Activated T-helper 1 cell treated with anti-CD3 and anti-CD28 coated beads, Interleukin-12 subunit alpha, Interleukin-12 subunit beta, Interleukin-2, Interleukin-4 antibody, amounts not matched to agents 30 ng/mL and 10 ng/mL and 1 ng/mL, durations not matched to agents 14 hours and 24 hours and 36 hours (primary cell): ENCODE data around the gene MMP1. TPM values are rescaled to one million over a fixed set of nuclear protein-coding genes. Genes with fewer than 3 reads are reported as not detected.

Experiments
- DNase-seq: peaks from one replicate; pipeline ENCODE4 v3.0.0; 2021; ENCODE audit warnings: low spot score
- H3K27ac Mint-ChIP-seq: one replicate; pipeline ENCODE4 v1.8.0; 2021; ENCODE audit warnings: mild to moderate bottlenecking, mixed read lengths
- H3K27me3 Mint-ChIP-seq: one replicate; pipeline ENCODE4 v1.8.0; 2022; ENCODE audit warnings: mild to moderate bottlenecking, moderate library complexity, mixed read lengths; ENCODE audit not compliant: insufficient read depth
- H3K36me3 Mint-ChIP-seq: one replicate; pipeline ENCODE4 v1.8.0; 2021; ENCODE audit warnings: low read depth, mixed read lengths
- H3K4me1 Mint-ChIP-seq: one replicate; pipeline ENCODE4 v1.8.0; 2021; ENCODE audit warnings: low read depth, mixed read lengths
- H3K4me3 Mint-ChIP-seq: one replicate; pipeline ENCODE4 v1.8.0; 2021; ENCODE audit warnings: mild to moderate bottlenecking, moderate library complexity, mixed read lengths
- H3K9me3 Mint-ChIP-seq: one replicate; pipeline ENCODE4 v1.8.0; 2021; ENCODE audit warnings: mixed read lengths
- intact Hi-C: fragments of 100-400 bp; cut with micrococcal nuclease; formaldehyde crosslinking; loops from one replicate; pipeline ENCODE4 v1.15.1; 2024
- total RNA-seq: library from RNA; stranded (reverse); gene quantifications from 2 replicates; pipeline ENCODE4 v1.2.3, GENCODE V29; 2022

The MMP1 gene
- not detected in 2 replicates for total RNA-seq

DNA sequence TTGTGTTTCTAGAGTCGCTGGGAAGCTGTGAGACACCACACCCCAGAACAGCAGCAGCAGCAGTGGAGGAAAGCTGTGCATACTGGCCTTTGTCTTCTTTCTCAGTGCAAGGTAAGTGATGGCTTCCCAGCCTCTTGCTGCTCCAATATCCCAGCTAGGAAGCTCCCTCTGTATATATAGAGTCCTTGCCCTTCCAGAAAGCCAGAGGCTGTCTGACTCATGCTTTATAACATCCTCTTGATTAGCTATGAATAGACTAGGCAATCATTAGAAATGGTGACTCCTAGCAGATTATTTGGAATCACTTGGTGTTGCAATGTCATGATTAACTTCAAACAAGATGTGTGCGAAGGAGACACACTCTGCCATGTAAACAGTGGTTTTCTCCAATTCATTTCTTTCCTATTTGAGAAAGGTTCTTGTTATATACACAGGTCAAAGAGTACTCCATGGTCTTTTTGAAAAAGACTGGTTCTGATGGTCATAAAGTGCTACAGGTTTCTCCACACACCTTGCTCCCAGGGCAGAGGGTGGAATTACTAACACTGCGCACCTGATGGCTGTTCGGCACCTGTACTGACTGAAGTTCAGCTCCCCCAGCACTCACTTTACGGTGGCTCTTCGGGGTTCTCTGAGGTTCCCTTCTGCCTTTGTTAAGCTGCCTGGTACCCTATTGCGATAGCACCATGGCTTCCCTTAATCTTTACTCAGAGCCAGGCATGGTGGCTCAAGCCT, at the start of gene MMP1:
Gene MMP1 (minus strand): TSS at position 149 of the 735 bp plus-strand sequence. CDS start 68 bp downstream, at position 81.
- H3K4me1 Mint-ChIP-seq: no peaks in the 10 kb centered on the region
- H3K4me3 Mint-ChIP-seq: no peak within 1 kb of the TSS
- no peaks in the 10 kb centered on the region for H3K36me3 Mint-ChIP-seq
- no peak within 1 kb of the TSS for H3K27ac Mint-ChIP-seq
- H3K9me3 Mint-ChIP-seq: no peaks in the 10 kb centered on the region
- intact Hi-C loops: no loop called here
- DNase-seq: no peak
- peaks cover 5% of the 10 kb centered on the region for H3K27me3 Mint-ChIP-seq

DNA sequence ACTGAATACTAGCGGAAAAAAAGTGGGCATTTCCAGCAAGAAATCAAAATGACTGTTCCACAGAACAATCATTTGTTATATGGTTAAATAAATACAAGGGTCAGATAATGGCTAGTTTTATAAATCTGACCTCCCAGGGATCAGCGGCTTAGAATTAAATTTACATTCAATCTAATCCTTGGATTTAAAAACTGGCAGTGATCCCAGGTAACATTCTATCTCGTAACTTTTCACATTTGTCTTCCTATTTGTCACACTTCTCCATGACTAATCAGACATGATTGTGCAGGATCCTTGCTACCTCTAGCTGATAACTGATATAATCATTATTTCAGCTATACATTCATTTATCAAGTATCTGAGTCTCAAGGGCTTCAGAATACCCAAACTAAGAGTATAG, 48.3 kb upstream of the MMP1 start:
- peaks cover 5% of the 10 kb centered on the region for H3K27me3 Mint-ChIP-seq
- no peak overlapping the region for H3K4me3 Mint-ChIP-seq
- no peak for DNase-seq
- H3K27ac Mint-ChIP-seq: no peak overlapping the region
- H3K9me3 Mint-ChIP-seq: no peaks in the 10 kb centered on the region
- H3K36me3 Mint-ChIP-seq: no peaks in the 10 kb centered on the region
- no peaks in the 10 kb centered on the region for H3K4me1 Mint-ChIP-seq
- intact Hi-C loops: no loop called here

DNA sequence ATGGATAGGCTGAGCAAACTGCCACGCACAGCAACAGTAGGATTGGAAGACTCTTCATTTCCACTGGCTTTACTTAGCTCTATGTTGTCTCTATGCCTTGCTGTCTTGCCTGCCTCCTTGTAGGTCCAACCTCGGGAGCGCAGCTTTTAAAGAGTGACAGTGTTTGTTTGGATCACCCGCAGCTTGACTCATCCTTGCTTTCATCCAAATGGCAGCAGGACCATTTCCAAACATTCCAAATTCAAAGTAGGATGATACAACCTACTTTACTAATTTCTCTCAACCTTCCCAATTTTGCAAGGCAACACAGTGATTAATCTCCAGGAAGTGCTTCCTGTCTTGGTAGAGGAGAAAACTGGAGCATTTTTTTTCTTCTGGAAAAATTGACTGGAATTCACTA, 45.5 kb upstream of the MMP1 start, which contains the start of gene MMP3:
Gene MMP3 (minus strand): TSS at position 121 of the 400 bp plus-strand sequence. CDS start 63 bp downstream, at position 58.
- Mint-ChIP-seq H3K4me1 (no peaks in the 10 kb centered on the region), H3K27me3 (peaks cover 5% of the 10 kb centered on the region), H3K9me3 (no peaks in the 10 kb centered on the region), H3K27ac (no peak within 1 kb of the TSS), H3K36me3 (no peaks in the 10 kb centered on the region), H3K4me3 (no peak within 1 kb of the TSS)
- intact Hi-C loops: no loop called here
- DNase-seq: no peak

DNA sequence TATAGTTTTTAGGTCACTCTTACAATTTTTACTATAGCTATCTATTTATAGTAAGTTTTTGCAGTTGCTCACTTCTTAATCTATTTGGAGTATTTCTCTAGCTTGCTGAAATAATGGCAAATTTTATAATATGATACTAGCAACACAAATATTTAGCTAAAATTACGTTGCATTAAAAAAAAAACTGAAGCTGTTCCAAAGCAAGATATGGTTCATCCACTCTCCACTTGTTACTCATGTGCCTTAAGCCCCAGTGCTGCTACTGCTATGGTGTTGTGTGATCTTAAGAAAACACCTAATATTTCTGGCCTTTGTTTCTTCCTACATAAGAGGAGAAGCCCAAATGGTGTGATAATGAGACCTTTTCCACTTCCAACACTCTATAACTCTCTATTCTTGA, 45.0 kb upstream of the MMP1 start:
- intact Hi-C loops: no loop called here
- Mint-ChIP-seq H3K4me3 (no peak overlapping the region), H3K9me3 (no peaks in the 10 kb centered on the region), H3K4me1 (no peaks in the 10 kb centered on the region), H3K27me3 (peaks cover 5% of the 10 kb centered on the region), H3K36me3 (no peaks in the 10 kb centered on the region), H3K27ac (no peak overlapping the region)
- DNase-seq: no peak

DNA sequence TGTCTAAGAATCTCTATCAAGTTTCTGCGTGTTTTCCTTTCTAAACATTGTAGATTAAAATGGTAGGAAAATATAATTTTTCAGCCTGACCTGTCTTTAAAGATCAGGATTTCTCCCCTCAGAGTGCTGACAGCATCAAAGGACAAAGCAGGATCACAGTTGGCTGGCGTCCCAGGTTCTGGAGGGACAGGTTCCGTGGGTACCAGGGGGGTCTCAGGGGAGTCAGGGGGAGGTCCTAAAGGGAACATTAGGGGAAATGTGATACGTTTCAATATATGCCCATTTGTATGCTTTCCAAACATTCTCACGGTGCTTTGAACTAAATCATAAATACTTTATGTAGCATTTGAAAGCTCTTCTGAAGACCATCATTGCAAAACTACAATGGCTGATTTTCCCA, 42.1 kb upstream of the MMP1 start:
- intact Hi-C loops: no loop called here
- no peak overlapping the region for H3K4me3 Mint-ChIP-seq
- H3K9me3 Mint-ChIP-seq: no peaks in the 10 kb centered on the region
- no peak overlapping the region for H3K27ac Mint-ChIP-seq
- H3K27me3 Mint-ChIP-seq: peaks cover 5% of the 10 kb centered on the region
- no peaks in the 10 kb centered on the region for H3K36me3 Mint-ChIP-seq
- H3K4me1 Mint-ChIP-seq: no peaks in the 10 kb centered on the region
- no peak for DNase-seq

DNA sequence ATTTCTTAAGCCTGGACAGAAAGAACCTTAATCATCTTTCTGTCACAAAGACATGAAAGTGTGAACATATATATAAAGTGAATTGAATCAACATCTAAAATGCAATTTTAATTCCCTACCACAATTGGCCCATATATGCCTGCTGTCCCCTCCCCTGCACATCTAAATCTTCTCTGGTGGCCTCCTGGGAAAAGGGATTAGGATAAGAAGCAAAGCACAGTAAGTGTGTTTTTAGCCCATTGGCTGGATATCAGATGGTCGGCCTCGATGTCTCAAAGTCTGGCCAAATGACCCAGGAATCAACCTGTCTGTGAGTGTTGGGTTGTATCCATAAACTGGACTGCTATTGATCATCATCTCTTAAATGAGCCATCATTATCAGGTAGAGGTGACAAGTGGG, 39.7 kb upstream of the MMP1 start:
- no peaks in the 10 kb centered on the region for H3K36me3 Mint-ChIP-seq
- no peak for DNase-seq
- H3K27ac Mint-ChIP-seq: no peak overlapping the region
- no peaks in the 10 kb centered on the region for H3K9me3 Mint-ChIP-seq
- no peaks in the 10 kb centered on the region for H3K4me1 Mint-ChIP-seq
- no peak overlapping the region for H3K4me3 Mint-ChIP-seq
- intact Hi-C loops: loop anchor here (10.0 kb wide), 1 partner anchor 217 kb away; no protein-coding TSS in a partner anchor
- peaks cover 3% of the 10 kb centered on the region for H3K27me3 Mint-ChIP-seq

DNA sequence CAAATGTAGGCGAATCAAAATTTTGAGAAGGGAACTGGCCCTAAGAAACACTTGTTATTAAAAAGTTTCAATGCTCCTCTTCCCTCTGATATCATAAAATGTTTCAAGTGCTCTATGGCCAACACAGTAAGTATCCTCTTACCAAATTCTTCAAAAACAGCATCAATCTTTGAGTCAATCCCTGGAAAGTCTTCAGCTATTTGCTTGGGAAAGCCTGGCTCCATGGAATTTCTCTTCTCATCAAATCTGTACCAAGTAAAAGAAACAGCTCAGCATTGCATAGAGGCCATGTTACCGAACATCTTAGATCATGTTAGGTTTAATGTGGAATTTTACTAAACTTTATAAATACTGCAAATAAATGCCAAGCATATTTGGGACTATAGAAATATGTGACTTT, 39.2 kb upstream of the MMP1 start:
- Mint-ChIP-seq H3K9me3 (no peaks in the 10 kb centered on the region), H3K27me3 (peaks cover 6% of the 10 kb centered on the region), H3K4me3 (no peak overlapping the region), H3K4me1 (no peaks in the 10 kb centered on the region), H3K36me3 (no peaks in the 10 kb centered on the region), H3K27ac (no peak overlapping the region)
- intact Hi-C loops: loop anchor here (10.0 kb wide), 1 partner anchor 218 kb away; no protein-coding TSS in a partner anchor
- no peak for DNase-seq

DNA sequence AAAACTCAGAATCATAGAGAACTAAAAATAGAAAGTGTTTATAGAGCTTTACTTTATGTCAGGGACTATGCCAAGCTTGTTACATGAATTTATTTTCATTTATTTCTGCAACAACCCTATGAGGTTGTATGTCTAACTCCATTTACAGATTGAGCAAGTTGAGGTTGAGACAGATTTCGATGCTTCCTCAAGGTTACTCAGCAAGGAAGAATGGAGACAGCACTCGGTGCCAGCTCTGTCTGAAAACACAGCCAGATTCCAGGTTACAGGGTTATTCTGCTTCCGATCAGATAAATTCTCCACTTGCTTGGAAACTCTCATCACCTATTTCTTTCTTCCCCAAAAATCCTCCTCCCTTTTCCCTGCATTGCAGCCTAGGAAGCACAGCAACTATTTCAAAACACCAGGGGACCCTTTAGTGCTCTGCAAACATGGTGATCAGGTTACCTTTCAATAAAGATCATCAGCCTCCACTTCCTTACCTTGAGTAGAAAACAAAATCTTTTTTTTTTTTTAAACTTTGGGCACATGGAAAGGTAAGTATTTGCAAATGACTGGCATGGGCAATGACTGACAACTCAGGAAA, 38.4 kb upstream of the MMP1 start:
- Mint-ChIP-seq H3K36me3 (no peaks in the 10 kb centered on the region), H3K4me1 (no peaks in the 10 kb centered on the region), H3K4me3 (no peak overlapping the region), H3K9me3 (no peaks in the 10 kb centered on the region), H3K27me3 (peaks cover 10% of the 10 kb centered on the region), H3K27ac (no peak overlapping the region)
- no peak for DNase-seq
- intact Hi-C loops: loop anchor here (10.0 kb wide), 1 partner anchor 218 kb away; no protein-coding TSS in a partner anchor

DNA sequence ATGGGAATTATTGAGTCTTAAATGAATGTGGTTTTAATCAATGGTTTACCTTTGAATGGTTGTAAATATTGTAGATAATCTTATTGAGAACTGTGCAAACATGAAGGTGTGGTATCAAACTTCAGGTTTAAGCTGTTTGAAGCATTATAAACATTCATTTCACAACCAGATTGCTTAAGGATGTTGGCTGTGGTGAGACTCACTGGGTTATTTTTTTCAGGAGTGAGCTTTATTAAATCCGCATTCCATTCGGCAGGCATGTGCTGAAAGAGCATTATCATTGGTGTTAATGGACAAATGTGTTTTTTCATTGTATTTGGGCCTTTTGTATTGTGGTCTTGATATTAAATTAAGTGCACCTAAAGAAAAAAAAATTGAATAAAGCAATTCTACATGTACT, 35.8 kb upstream of the MMP1 start:
- no peaks in the 10 kb centered on the region for H3K9me3 Mint-ChIP-seq
- peaks cover 23% of the 10 kb centered on the region for H3K27me3 Mint-ChIP-seq
- no peaks in the 10 kb centered on the region for H3K36me3 Mint-ChIP-seq
- intact Hi-C loops: loop anchor here (10.0 kb wide), 1 partner anchor 221 kb away; no protein-coding TSS in a partner anchor
- no peak overlapping the region for H3K4me3 Mint-ChIP-seq
- no peak for DNase-seq
- H3K27ac Mint-ChIP-seq: no peak overlapping the region
- H3K4me1 Mint-ChIP-seq: no peaks in the 10 kb centered on the region

DNA sequence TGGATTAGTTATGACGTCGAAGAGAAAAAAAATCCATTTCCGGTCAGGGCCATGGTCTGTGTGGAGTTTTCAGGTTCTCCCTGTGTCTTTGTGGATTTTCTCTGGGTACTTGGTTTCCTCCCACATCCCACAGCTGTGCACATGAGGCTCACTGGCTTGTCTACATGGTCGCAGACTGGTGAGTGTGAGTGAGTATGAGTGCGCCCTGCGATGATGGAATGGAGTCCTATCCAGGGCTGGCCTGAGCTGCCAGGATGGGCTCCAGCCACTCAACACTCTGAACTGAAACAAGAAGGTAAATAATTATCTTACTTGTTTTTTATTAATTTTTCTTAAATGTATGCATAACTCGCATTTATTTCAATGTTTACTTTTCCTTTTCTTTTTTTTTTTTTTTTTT, 34.7 kb upstream of the MMP1 start:
- no peaks in the 10 kb centered on the region for H3K4me1 Mint-ChIP-seq
- no peaks in the 10 kb centered on the region for H3K9me3 Mint-ChIP-seq
- no peak for DNase-seq
- H3K4me3 Mint-ChIP-seq: no peak overlapping the region
- H3K36me3 Mint-ChIP-seq: no peaks in the 10 kb centered on the region
- intact Hi-C loops: loop anchor here (1.0 to 10.0 kb wide), 2 partner anchors 109 to 222 kb away; no protein-coding TSS in a partner anchor
- H3K27ac Mint-ChIP-seq: no peak overlapping the region
- peaks cover 23% of the 10 kb centered on the region for H3K27me3 Mint-ChIP-seq

DNA sequence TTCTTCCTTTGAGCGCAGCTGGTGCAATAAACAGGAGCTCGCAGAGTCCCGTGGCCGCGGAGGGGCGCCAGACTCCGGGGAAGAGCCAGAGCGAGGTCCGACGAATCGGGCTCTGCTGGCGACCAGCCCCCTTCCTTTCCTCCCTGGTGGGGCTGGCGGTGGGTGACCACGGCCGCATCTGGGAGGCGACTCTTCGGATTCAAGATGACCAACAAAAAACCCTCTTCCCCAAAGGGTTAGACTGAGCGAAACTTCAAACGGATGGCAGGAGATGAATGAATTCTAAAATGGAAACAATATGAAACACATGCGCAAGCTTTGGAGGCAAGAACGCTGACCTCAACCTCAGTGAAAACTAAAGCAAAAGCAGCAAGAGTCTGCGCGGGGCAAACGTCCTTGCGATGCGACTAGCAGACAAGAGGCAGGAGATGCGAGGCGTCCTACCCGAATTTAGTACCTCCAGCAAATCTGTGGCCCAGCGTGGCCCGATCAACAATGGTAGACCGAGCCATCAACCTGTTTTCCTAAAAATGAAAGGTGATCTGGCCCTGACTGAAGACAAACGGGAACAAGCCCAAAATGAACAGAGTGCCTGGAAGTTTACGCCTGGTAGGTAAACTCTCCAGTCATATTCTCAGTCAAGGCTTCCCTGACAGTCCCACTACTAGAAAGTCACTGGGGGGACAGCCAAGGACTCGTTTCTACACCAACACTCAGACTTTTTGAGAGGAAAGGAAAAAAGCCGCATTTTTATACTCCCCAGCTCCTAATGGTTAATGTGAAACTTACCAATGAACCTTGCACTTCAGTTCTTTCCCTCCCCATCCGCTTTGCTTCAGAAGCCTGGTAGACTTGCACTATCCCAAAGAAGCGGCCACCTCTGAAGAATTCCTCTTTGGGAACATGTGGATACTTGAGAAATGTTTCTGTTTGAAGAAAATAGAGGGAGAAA, 33.8 kb upstream of the MMP1 start:
- H3K36me3 Mint-ChIP-seq: no peaks in the 10 kb centered on the region
- peaks cover 23% of the 10 kb centered on the region for H3K27me3 Mint-ChIP-seq
- DNase-seq: no peak
- no peaks in the 10 kb centered on the region for H3K9me3 Mint-ChIP-seq
- peak overlapping the region; percentile 56 for H3K4me3 Mint-ChIP-seq
- intact Hi-C loops: loop anchor here (1.0 to 10.0 kb wide), 2 partner anchors 110 to 223 kb away; no protein-coding TSS in a partner anchor
- H3K4me1 Mint-ChIP-seq: no peaks in the 10 kb centered on the region
- H3K27ac Mint-ChIP-seq: no peak overlapping the region

DNA sequence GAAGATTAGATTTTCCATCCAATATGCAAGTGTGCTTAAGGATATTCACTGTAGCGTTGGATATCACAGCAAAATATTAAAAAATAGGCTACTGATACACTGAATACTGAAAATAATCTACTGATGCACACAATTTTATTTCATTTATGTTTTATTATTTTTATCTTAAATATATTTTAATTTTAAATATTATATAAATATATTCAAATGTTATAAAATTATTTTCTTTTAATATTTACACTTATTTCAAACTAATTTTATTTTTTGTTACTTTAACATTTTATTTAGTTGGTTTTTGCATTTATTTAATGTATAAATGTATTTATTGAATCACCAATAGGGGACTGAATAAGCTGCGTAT, 33.1 kb upstream of the MMP1 start:
- no peak for DNase-seq
- H3K9me3 Mint-ChIP-seq: no peaks in the 10 kb centered on the region
- no peak overlapping the region for H3K27ac Mint-ChIP-seq
- H3K4me1 Mint-ChIP-seq: no peaks in the 10 kb centered on the region
- no peak overlapping the region for H3K4me3 Mint-ChIP-seq
- peaks cover 23% of the 10 kb centered on the region for H3K27me3 Mint-ChIP-seq
- H3K36me3 Mint-ChIP-seq: no peaks in the 10 kb centered on the region
- intact Hi-C loops: loop anchor here (10.0 kb wide), 1 partner anchor 224 kb away; no protein-coding TSS in a partner anchor
